Adrenal gland (tissue), 12 donors: ENCODE results near the gene THNSL1. TPM values are rescaled to one million over a fixed set of nuclear protein-coding genes. Genes with fewer than 3 reads are reported as not detected.

Experiments used
- DNase-seq, 7 donors: peaks; one replicate each; pipeline ENCODE4 v3.0.0-alpha.2; 2019 to 2020
- H3K27ac ChIP-seq, 5 donors: fragments of 200-600 bp; sonication (generic) in 4 of 5; 1 replicate in 3 of 5; 2 replicates in 2 of 5; pipeline versions ENCODE4 v1.5.1 to v1.8.0; 2016 to 2020; ENCODE audit warnings: mild to moderate bottlenecking in 1 of 5
- H3K27me3 ChIP-seq: fragments of 200-600 bp; 2 replicates; pipeline ENCODE4 v1.8.0; 2021
- H3K36me3 ChIP-seq, 2 donors: fragments of 200-600 bp; replicated peaks in 1 of 2; 1 replicate in 1 of 2; 2 replicates in 1 of 2; pipeline versions ENCODE4 v1.5.1 to v1.8.0; 2018 to 2022
- H3K4me1 ChIP-seq, 2 donors: fragments of 200-600 bp; replicated peaks in 1 of 2; 1 replicate in 1 of 2; 2 replicates in 1 of 2; pipeline versions ENCODE4 v1.5.1 to v1.8.0; 2018 to 2021
- H3K4me3 ChIP-seq, 4 donors: fragments of 200-600 bp; sonication (generic) in 3 of 4; one replicate each; pipeline ENCODE4 v1.5.1; 2016 to 2018
- H3K9me3 ChIP-seq, 3 donors: fragments of 200-600 bp; sonication (generic) in 1 of 3; replicated peaks in 1 of 3; 1 replicate in 2 of 3; 2 replicates in 1 of 3; pipeline versions ENCODE4 v1.5.1 to v1.8.0; 2016 to 2021
- CTCF ChIP-seq, 6 experiments: fragments of 450-650 bp in 4 of 6; fragments of 200-600 bp in 2 of 6; sonication (generic) in 1 of 6; IDR thresholded peaks; 1 replicate in 5 of 6; 2 replicates in 1 of 6; pipeline versions ENCODE4 v1.5.1 to v1.8.0; 2016 to 2021; ENCODE audit warnings: antibody characterized with exemption in 6 of 6, mild to moderate bottlenecking in 2 of 6, moderate library complexity in 1 of 6
- POLR2A ChIP-seq, 2 donors: fragments of 450-650 bp; IDR thresholded peaks; one replicate each; pipeline ENCODE4 v1.6.1; 2017; ENCODE audit warnings: antibody characterized with exemption in 2 of 2, mild to moderate bottlenecking in 2 of 2, moderate library complexity in 1 of 2
- WGBS, 4 donors: extraction: QIAGEN DNeasy Blood & Tissue Kit in 2 of 4; methylation state at CpG; one replicate each; pipeline versions ENCODE4 v1.1.5 to v1.1.7; 2013 to 2017; 5-methylcytosine and 5-hydroxymethylcytosine counted together
- intact Hi-C, 2 donors: fragments of 100-400 bp; cut with DNase I; formaldehyde crosslinking; loops; one replicate each; pipeline versions ENCODE4 v1.14.1 to v1.15.0; 2022 to 2023
- polyA plus RNA-seq, 3 donors: library from polyadenylated mRNA; stranded (reverse); fragments of 200-250 nt in 2 of 3; fragments of 350-450 nt in 1 of 3; fragmentation: Illumina TruSeq in 1 of 3; extraction: RNeasy Lipid Tissue Mini Kit (QIAGEN cat#74804) in 1 of 3; gene quantifications; one replicate each; pipeline ENCODE4 v1.2.3, GENCODE V29; 2013 to 2014
- total RNA-seq, 9 donors: library from RNA; depleted of rRNA in 4 of 9; stranded (reverse); fragments of >200 nt in 4 of 9; fragments of 120-200 nt in 1 of 9; fragmentation: NEBNext Ultra II Directional in 1 of 9; extraction: Animal tissue kit (Norgen Biotek cat#: 25700) in 1 of 9; gene quantifications; one replicate each; pipeline versions ENCODE4 v1.1.0 to v1.2.4, GENCODE V29; 2013 to 2023
- donor health status: healthy with polysubstance abuse.
- donor health status: Bipolar disorder and iron deficiency.
- donor health status: DM: yes; HTN: yes; CAD: no.
- donor health status: DM: no; HTN: no; CAD: no.
- donor health status: DM: no; HTN: no; CAD: no.
- donor health status: DM: yes; HTN: yes; CAD: no.

THNSL1 gene
- total and polyA plus RNA-seq, 12 donors = 3.3 to 14.9 (median 5.3) TPM

- Histone ChIP-seq H3K4me3 (no peak overlapping the region), H3K36me3 (no peaks in the 10 kb centered on the region), H3K27me3 (no peaks in the 10 kb centered on the region), H3K4me1 (peaks cover 0 to 8% of the 10 kb centered on the region in 2 donors), H3K27ac (no peak overlapping the region), H3K9me3 (no peaks in the 10 kb centered on the region)
- 81 to 90% (median 85%) methylated on average over 8 to 13 of the region's 13 CpGs for WGBS, 4 donors
- intact Hi-C loops = loop anchor here in 1 of 2 donors (10.0 kb wide), 1 partner anchor 346 kb away; no protein-coding TSS in a partner anchor
- TF ChIP-seq POLR2A (IDR thresholded peaks at IDR 0.05) = no peak
- TF ChIP-seq CTCF (IDR thresholded peaks at IDR 0.05) = no peak
- no peak for DNase-seq
Measured at GRCh38 chr10:24991298-24991697, 25.1 kb upstream of the THNSL1 start.

- TF ChIP-seq POLR2A (IDR thresholded peaks at IDR 0.05) (no peak), CTCF (IDR thresholded peaks at IDR 0.05) (no peak)
- Histone ChIP-seq H3K9me3 (no peaks in the 10 kb centered on the region), H3K27ac (no peak overlapping the region), H3K4me1 (peaks cover 0 to 8% of the 10 kb centered on the region in 2 donors), H3K4me3 (no peak overlapping the region), H3K27me3 (no peaks in the 10 kb centered on the region), H3K36me3 (no peaks in the 10 kb centered on the region)
- DNase-seq = no peak
- intact Hi-C loops = loop anchor here in 1 of 2 donors (10.0 kb wide), 1 partner anchor 348 kb away; no protein-coding TSS in a partner anchor
- 74 to 91% (median 83%) methylated on average over 3 of the region's 3 CpGs for WGBS, 4 donors
Measured at GRCh38 chr10:24992512-24993133, 23.8 kb upstream of the THNSL1 start.

- H3K27me3 ChIP-seq = no peaks in the 10 kb centered on the region
- no peaks in the 10 kb centered on the region for H3K9me3 ChIP-seq
- intact Hi-C loops = loop anchor here in 1 of 2 donors (10.0 kb wide), 1 partner anchor 349 kb away; no protein-coding TSS in a partner anchor
- TF ChIP-seq CTCF (IDR thresholded peaks at IDR 0.05) (no peak), POLR2A (IDR thresholded peaks at IDR 0.05) (no peak)
- no peak overlapping the region for H3K27ac ChIP-seq
- H3K4me1 ChIP-seq = peaks cover 0 to 8% of the 10 kb centered on the region in 2 donors
- DNase-seq = no peak
- 93 to 100% (median 100%) methylated on average over 1 of the region's 1 CpG for WGBS, 4 donors
- H3K36me3 ChIP-seq = no peaks in the 10 kb centered on the region
- no peak overlapping the region for H3K4me3 ChIP-seq
Measured at GRCh38 chr10:24993237-24993958, 23.0 kb upstream of the THNSL1 start.

GRCh38 chr10:24995072-24995471, 21.3 kb upstream of the THNSL1 start:
- H3K27ac ChIP-seq = no peak overlapping the region
- no peaks in the 10 kb centered on the region for H3K27me3 ChIP-seq
- H3K4me3 ChIP-seq = no peak overlapping the region
- H3K9me3 ChIP-seq = no peaks in the 10 kb centered on the region
- H3K4me1 ChIP-seq = no peaks in the 10 kb centered on the region
- intact Hi-C loops = loop anchor here in 1 of 2 donors (10.0 kb wide), 1 partner anchor 350 kb away; no protein-coding TSS in a partner anchor
- DNase-seq = no peak
- TF ChIP-seq CTCF (IDR thresholded peaks at IDR 0.05) (no peak), POLR2A (IDR thresholded peaks at IDR 0.05) (no peak)
- no peaks in the 10 kb centered on the region for H3K36me3 ChIP-seq
